GM12873 (cell line): Measurements from ENCODE around the gene ASPM.

ENCODE experiments used
- CTCF ChIP-seq: IDR thresholded peaks from 2 replicates; pipeline ENCODE4 v1.5.1; 2012; ENCODE audit warnings: low read depth, mild to moderate bottlenecking, moderate library complexity, low read length, control low read depth; ENCODE audit not compliant: insufficient read depth; ENCODE audit errors: missing control alignments

The ASPM gene

GRCh38 chr1:197178998-197179397 lies 32.5 kb upstream of the ASPM start:
- no peak for TF ChIP-seq CTCF

GRCh38 chr1:197174818-197175217 lies 28.3 kb upstream of the ASPM start:
- TF ChIP-seq CTCF = no peak

GRCh38 chr1:197173571-197174507 lies 27.4 kb upstream of the ASPM start:
- TF ChIP-seq CTCF = no peak

GRCh38 chr1:197171531-197171930 lies 25.1 kb upstream of the ASPM start:
- TF ChIP-seq CTCF = no peak

- TF ChIP-seq CTCF = no peak
Observed at GRCh38 chr1:197170538-197170937, 24.1 kb upstream of the ASPM start.

- TF ChIP-seq CTCF = no peak
Observed at GRCh38 chr1:197159461-197159860, 13.0 kb upstream of the ASPM start.

- no peak for TF ChIP-seq CTCF
Observed at GRCh38 chr1:197156692-197157091, 10.2 kb upstream of the ASPM start.
